Measurements from ENCODE around the gene HAAO. TPM values are rescaled to one million over a fixed set of nuclear protein-coding genes. Genes with fewer than 3 reads are reported as not detected.

The HAAO gene
- total and polyA plus RNA-seq, 2 of the 13 experiments (the other 11 are each of a cell fraction or from before 2014, with no cell fraction given) = 36.1 to 42.7 TPM

GRCh38 chr2:42792583-42793333, at the start of gene HAAO (continued):
- TF ChIP-seq CAMTA2 (CRISPR knock-in tag; IDR thresholded peaks at IDR 0.05; ENCODE audit: borderline replicate concordance) (peak; percentile 82; the same call in 1 of the 2 replicates), ZKSCAN5 (CRISPR knock-in tag; IDR thresholded peaks at IDR 0.05) (no peak), ZNF557 (CRISPR knock-in tag; IDR thresholded peaks at IDR 0.05) (peak; percentile 74), DBP (CRISPR knock-in tag; IDR thresholded peaks at IDR 0.05; ENCODE audit: not compliant biosample characterization) (peak; percentile 74), NR3C1 (CRISPR knock-in tag; IDR thresholded peaks at IDR 0.05) (no peak), ZSCAN21 (CRISPR knock-in tag; IDR thresholded peaks at IDR 0.05; ENCODE audit: borderline replicate concordance) (peak; percentile 95), NR2F6 (IDR thresholded peaks at IDR 0.05) (peak; percentile 62), NR2F6 (CRISPR knock-in tag; IDR thresholded peaks at IDR 0.05) (peak; percentile 94), NFATC3 (CRISPR knock-in tag; IDR thresholded peaks at IDR 0.05) (peak; percentile 88; the same call in 1 of the 2 replicates)

GRCh38 chr2:42841344-42841743, 49.0 kb upstream of the HAAO start:
- ATAC-seq = no peak
- intact Hi-C loops (cut with micrococcal nuclease; ENCODE audit: unreplicated experiment) = no loop called here
- no peaks in the 10 kb centered on the region for H3K9me3 ChIP-seq (ENCODE audit: low read length)
- no TSS peak for BruUV-seq (replicated peaks)
- H3K4me2 ChIP-seq (ENCODE audit: low read depth, low read length) = no peak overlapping the region
- 36% methylated on average over 5 of the region's 5 CpGs for WGBS (ENCODE audit: low lambda C conversion rate)
- no peak overlapping the region for H2AFZ ChIP-seq (ENCODE audit: low read length)
- H3K36me3 ChIP-seq (replicated peaks in 1 of 2; ENCODE audit: control insufficient read depth in 1 of 2, insufficient read depth in 2 of 2, low read length in 2 of 2) = no peaks in the 10 kb centered on the region
- in situ Hi-C loops (cut with HindIII; ENCODE audit: extremely low pct_ligation_motif_present, low pct_unique_long_range_greater_than_20kb) = no loop called here
- H4K20me1 ChIP-seq (ENCODE audit: insufficient read depth, low read length) = no peaks in the 10 kb centered on the region
- FAIRE-seq = no peak
- no peak for DNase-seq (ENCODE audit: low spot score)
- ChIA-PET POLR2A (no interaction called here), CTCF (ENCODE audit: low intra/inter-chr PET ratio, low total read pairs) (no interaction called here)
- H3K27ac ChIP-seq (ENCODE audit: extremely low read length, insufficient read depth, low read length) = no peak overlapping the region
- peaks cover 36% of the 10 kb centered on the region for H3K4me1 ChIP-seq (ENCODE audit: insufficient read depth, low read length)
- H3K9ac ChIP-seq (ENCODE audit: insufficient read depth, low read depth, low read length) = no peak overlapping the region
- H3K79me2 ChIP-seq (ENCODE audit: insufficient read depth, low read length) = no peaks in the 10 kb centered on the region
- TF ChIP-seq KAT2B (IDR thresholded peaks at IDR 0.05; ENCODE audit: borderline replicate concordance, low read depth, low read length) (no peak), SYNCRIP (IDR thresholded peaks at IDR 0.05; ENCODE audit: insufficient read depth, low read depth, low read length) (no peak), SNRNP70 (IDR thresholded peaks at IDR 0.05; ENCODE audit: low read depth, low read length) (no peak), ZBTB4 (CRISPR knock-in tag; IDR thresholded peaks at IDR 0.05; ENCODE audit: borderline replicate concordance) (no peak), ZNF772 (CRISPR knock-in tag; IDR thresholded peaks at IDR 0.05) (no peak)
- no peak overlapping the region for H3K4me3 ChIP-seq (replicated peaks in 1 of 3; ENCODE audit: insufficient read depth in 1 of 3, low read depth in 2 of 3, low read length in 3 of 3)
- peaks cover 2 to 17% of the 10 kb centered on the region in 2 experiments; a peak in 4 of 5 replicates for H3K27me3 ChIP-seq (ENCODE audit: control insufficient read depth in 1 of 2, insufficient read depth in 2 of 2, low read length in 2 of 2)
